Vagina (tissue), 2 donors: ENCODE measurements around the gene MYL7.

Experiments used
- CTCF ChIP-seq, 3 experiments: fragments of 450-650 bp in 2 of 3; fragments of 200-600 bp in 1 of 3; sonication (generic) in 1 of 3; IDR thresholded peaks; one replicate each; pipeline ENCODE4 v1.5.1; 2017 to 2019; ENCODE audit warnings: antibody characterized with exemption in 3 of 3, mild to moderate bottlenecking in 2 of 3, moderate library complexity in 2 of 3
- POLR2AphosphoS5 ChIP-seq, 2 donors: sonication (generic); formaldehyde crosslinking; IDR thresholded peaks; one replicate each; pipeline ENCODE4 v1.9.0; 2017; ENCODE audit warnings: antibody characterized with exemption in 2 of 2, mild to moderate bottlenecking in 2 of 2, low read depth in 1 of 2; ENCODE audit not compliant: insufficient read depth in 1 of 2

GRCh38 chr7:44095781-44096180 is 45.4 kb downstream of the MYL7 start:
- TF ChIP-seq POLR2AphosphoS5 (IDR thresholded peaks at IDR 0.05; ENCODE audit: insufficient read depth in 1 of 2, low read depth in 1 of 2): no peak
- TF ChIP-seq CTCF (IDR thresholded peaks at IDR 0.05): no peak
